Endothelial cell of coronary artery (primary cell): Measurements from ENCODE around the gene HAPLN2. TPM values are rescaled to one million over a fixed set of nuclear protein-coding genes. Genes with fewer than 3 reads are reported as not detected.

Experiments used
- total RNA-seq: library from RNA; depleted of rRNA; stranded (reverse); fragments of >200 nt; gene quantifications from 2 replicates; pipeline ENCODE4 v1.2.3, GENCODE V29; 2014

The HAPLN2 gene
- total RNA-seq: not detected in 2 replicates

DNA sequence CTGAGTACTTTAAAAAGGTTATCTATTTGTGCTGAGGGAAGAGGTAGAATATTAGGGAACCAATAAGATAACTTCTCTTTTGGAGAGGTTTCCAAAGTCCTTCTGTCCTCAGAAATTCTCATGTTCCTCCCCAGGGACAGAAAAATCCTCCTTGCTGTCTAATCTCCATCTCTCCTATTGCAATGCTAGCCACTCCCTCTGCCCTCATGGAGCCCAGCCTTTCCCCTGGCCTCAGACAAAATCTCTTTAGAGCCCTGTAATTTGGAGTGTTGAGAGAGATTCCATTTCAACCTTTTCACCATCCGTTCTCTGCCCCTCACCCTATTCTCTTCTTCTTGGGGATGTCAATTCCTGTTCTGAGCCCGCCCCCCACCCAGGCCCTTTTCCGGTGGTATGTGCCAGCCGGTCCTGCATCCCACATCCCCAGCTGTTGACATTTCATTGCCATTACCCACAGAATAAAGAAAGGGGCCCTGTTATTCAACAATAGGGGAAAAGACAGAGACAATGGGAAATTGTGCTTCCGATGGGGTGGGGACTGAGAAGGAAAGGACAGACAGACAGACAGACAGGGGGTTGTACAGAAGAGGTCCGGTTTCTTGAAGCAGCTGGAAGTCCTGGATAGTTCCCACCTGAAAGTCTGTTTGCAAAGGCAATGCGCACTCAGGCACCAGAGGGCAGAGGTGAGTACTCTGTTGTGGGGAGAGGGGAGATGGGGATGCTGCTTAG is at the start of gene HAPLN2:
TSS of gene HAPLN2 (plus strand) at position 563 of the 729 bp plus-strand sequence. CDS start 4,076 bp downstream, outside the sequence.

DNA sequence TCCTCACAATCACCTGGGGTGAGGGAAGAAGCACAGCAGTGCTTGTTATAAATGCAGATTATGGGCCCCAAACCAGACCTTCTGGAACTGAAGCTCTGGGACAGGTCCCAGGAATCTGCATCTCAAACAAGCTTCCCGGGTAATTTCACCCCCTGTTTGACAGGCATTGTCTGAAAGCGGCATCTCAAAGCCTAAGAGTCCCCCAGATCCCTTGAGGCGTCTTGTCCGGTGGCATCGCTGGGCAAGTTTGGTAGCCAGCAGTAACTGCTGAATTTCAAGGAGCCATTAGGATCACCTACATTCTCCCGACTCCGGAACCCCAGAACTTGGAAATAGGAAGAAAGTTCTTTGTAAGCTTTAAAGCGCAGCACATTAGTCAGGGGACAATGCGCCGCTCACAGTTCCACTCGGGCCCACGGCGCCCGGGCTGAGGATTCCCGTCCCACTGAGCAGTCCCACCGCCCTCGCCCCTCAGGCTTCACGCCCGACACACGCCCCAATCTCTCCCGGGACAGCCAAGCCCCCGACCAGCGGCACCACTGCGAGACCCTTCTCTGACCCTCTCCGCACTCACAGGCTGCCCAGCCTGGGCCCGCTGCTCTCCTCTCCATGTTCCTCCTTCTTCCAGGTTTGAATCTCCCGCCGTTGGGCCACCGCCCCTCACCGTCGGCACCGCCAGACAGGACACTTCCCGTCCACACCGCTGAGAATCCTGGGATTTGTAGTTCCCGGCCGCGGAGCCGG is 47.1 kb upstream of the HAPLN2 start, which contains the start of gene IQGAP3:
TSS of gene IQGAP3 (minus strand) at position 647 of the 744 bp plus-strand sequence. CDS start at position 611, 36 bp downstream.

DNA sequence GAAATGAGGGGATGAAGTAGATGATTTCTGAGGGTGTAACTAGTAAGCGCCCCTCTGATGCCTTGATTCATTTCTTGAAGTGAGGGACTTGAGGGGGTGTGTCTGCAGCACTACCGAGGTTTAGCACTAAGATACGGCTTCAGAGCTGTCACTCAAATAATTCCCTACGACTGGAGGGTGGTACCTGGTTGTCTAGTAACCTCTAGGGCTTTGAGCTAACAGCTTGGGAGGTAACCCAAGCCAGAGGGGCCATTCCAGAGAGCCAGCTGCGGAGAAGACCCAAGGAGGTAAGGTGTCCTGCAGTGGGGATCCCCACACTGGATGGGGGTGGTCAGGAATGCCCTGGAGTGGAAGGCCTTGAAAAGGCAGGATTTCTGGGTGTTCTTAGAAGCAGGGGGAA is 39.7 kb upstream of the HAPLN2 start, which contains the start of gene TTC24:
TSS of gene TTC24 (plus strand) at position 252 of the 400 bp plus-strand sequence. CDS start 1,642 bp downstream, outside the sequence.

DNA sequence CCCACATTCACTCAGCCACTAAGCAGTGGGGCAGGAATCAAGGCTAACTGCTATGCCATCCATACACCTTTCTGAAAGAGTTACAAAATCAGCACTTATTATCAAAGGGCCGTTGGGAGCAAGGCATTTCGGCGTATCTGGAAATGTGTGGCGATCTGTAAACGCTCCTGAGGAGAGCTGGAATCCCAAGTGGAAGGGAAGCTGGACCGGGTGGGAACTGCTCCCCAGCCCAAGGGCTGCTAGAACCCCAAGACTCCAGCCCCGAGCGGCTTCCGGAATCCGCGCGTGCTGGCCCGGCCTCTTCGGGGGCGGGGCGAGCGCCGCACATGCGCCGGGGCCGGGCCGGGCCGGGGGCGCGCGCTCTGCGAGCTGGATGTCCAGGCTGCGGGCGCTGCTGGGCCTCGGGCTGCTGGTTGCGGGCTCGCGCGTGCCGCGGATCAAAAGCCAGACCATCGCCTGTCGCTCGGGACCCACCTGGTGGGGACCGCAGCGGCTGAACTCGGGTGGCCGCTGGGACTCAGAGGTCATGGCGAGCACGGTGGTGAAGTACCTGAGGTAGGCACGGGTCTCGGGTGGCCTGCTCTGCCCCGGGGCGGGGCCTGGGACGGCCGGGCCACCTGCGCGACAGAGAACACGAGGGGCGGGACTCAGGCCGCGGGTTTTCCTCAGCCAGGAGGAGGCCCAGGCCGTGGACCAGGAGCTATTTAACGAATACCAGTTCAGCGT is 27.6 kb upstream of the HAPLN2 start, which contains the start of gene NAXE:
TSS of gene NAXE (plus strand) at position 345 of the 726 bp plus-strand sequence. CDS start at position 374, 29 bp downstream.

GRCh38 chr1:156601122-156601830 is 17.9 kb upstream of the HAPLN2 start, which contains the start of gene GPATCH4:
Gene GPATCH4, minus strand, starts transcription at chr1:156601479.

GRCh38 chr1:156641761-156642264 is 22.6 kb downstream of the HAPLN2 start, which contains the start of gene BCAN:
Gene BCAN, plus strand, starts transcription at chr1:156642117. Its CDS starts 3,938 bp downstream, at chr1:156646055.

Other genes starting within 250 kb of the HAPLN2 start
- 4.2 and 6.7 TPM in 2 replicates for gene MEF2D, start 118.6 kb upstream of the HAPLN2 start, total RNA-seq
- 8.9 and 16.7 TPM in 2 replicates for gene IQGAP3, start 46.9 kb upstream of the HAPLN2 start, total RNA-seq
- not detected in 2 replicates for gene TTC24, start 39.7 kb upstream of the HAPLN2 start, total RNA-seq
- 69.4 and 102 TPM in 2 replicates for gene NAXE, start 27.6 kb upstream of the HAPLN2 start, total RNA-seq
- 19.8 and 22.2 TPM in 2 replicates for gene GPATCH4, start 17.9 kb upstream of the HAPLN2 start, total RNA-seq
- not detected in 2 replicates for gene BCAN, start 22.7 kb downstream of the HAPLN2 start, total RNA-seq
- gene NES, start 58.0 kb downstream of the HAPLN2 start, total RNA-seq: 127 and 255 TPM in 2 replicates
- 0.09 TPM in 2 replicates for gene CRABP2, start 86.2 kb downstream of the HAPLN2 start, total RNA-seq
- 5.8 and 9.7 TPM in 2 replicates for gene METTL25B, start 109.1 kb downstream of the HAPLN2 start, total RNA-seq
- 8.2 and 8.6 TPM in 2 replicates for gene ISG20L2, start 109.4 kb downstream of the HAPLN2 start, total RNA-seq
- 60.2 and 62.1 TPM in 2 replicates for gene MRPL24, start 121.7 kb downstream of the HAPLN2 start, total RNA-seq
- 171 and 213 TPM in 2 replicates for gene HDGF, start 132.3 kb downstream of the HAPLN2 start, total RNA-seq
- 12.5 and 14.5 TPM in 2 replicates for gene PRCC, start 148.1 kb downstream of the HAPLN2 start, total RNA-seq
- 0.09 and 0.19 TPM in 2 replicates for gene SH2D2A, start 197.4 kb downstream of the HAPLN2 start, total RNA-seq
- not detected in 2 replicates for gene INSRR, start 239.7 kb downstream of the HAPLN2 start, total RNA-seq
- not detected in 2 replicates for gene NTRK1, start 241.4 kb downstream of the HAPLN2 start, total RNA-seq